A673 (cell line): ENCODE results near the gene SLIT2. TPM values are rescaled to one million over a fixed set of nuclear protein-coding genes. Genes with fewer than 3 reads are reported as not detected.

Source experiments
- BruUV-seq: library from RNA; stranded (reverse); fragments of 400-500 nt; replicated peaks from 2 replicates; lab custom pipeline; 2021; lab: Mats Ljungman, UMichigan
- CTCF ChIA-PET: fragments of 300-600 bp; sonication (Branson Sonifier 250); formaldehyde crosslinking; loops from one replicate; lab custom pipeline; 2022; ENCODE audit warnings: antibody characterized with exemption; lab: Charles Lee
- POLR2A ChIA-PET: fragments of 300-600 bp; sonication (Branson Sonifier 250); formaldehyde crosslinking; loops from one replicate; lab custom pipeline; 2022; ENCODE audit warnings: antibody characterized with exemption; ENCODE audit not compliant: low non-redundant PET; lab: Charles Lee
- DNase-seq: peaks from one replicate; pipeline ENCODE4 v3.0.0-alpha.2; 2015; ENCODE audit warnings: low spot score
- H3K27ac ChIP-seq: fragments of 200-600 bp; sonication (generic); 2 replicates; pipeline ENCODE4 v1.5.1; 2016; ENCODE audit warnings: mixed run types, low read depth, mild to moderate bottlenecking, mixed read lengths, antibody characterized with exemption, low read length; ENCODE audit not compliant: poor library complexity, severe bottlenecking
- H3K27me3 ChIP-seq: fragments of 200-600 bp; sonication (generic); replicated peaks from 2 replicates; pipeline ENCODE4 v1.6.1; 2017; ENCODE audit warnings: mixed run types, low read depth, mild to moderate bottlenecking, mixed read lengths, antibody characterized with exemption, low read length; ENCODE audit not compliant: insufficient read depth, poor library complexity
- H3K36me3 ChIP-seq: fragments of 200-600 bp; sonication (generic); 2 replicates; pipeline ENCODE4 v1.6.1; 2016; ENCODE audit warnings: mixed run types, mild to moderate bottlenecking, mixed read lengths, antibody characterized with exemption, low read length; ENCODE audit not compliant: insufficient read depth, poor library complexity, severe bottlenecking
- H3K4me1 ChIP-seq: fragments of 200-600 bp; sonication (generic); 2 replicates; pipeline ENCODE4 v1.6.1; 2017; ENCODE audit warnings: mixed run types, mild to moderate bottlenecking, mixed read lengths, antibody characterized with exemption, low read length; ENCODE audit not compliant: insufficient read depth, poor library complexity, severe bottlenecking
- H3K4me3 ChIP-seq: fragments of 200-600 bp; sonication (generic); 2 replicates; pipeline ENCODE4 v1.5.1; 2016; ENCODE audit warnings: low read depth, mixed run types, mild to moderate bottlenecking, mixed read lengths, low read length; ENCODE audit not compliant: poor library complexity, severe bottlenecking
- H3K9me3 ChIP-seq: fragments of 200-600 bp; sonication (generic); 2 replicates; pipeline ENCODE4 v1.6.1; 2016; ENCODE audit warnings: mixed run types, low read depth, mild to moderate bottlenecking, mixed read lengths, antibody characterized with exemption, low read length; ENCODE audit not compliant: poor library complexity, severe bottlenecking
- EZH2 ChIP-seq: fragments of 200-600 bp; sonication (generic); IDR thresholded peaks from 2 replicates; pipeline ENCODE4 v1.6.1; 2017; ENCODE audit warnings: borderline replicate concordance, low read depth, mild to moderate bottlenecking, mixed read lengths, antibody characterized with exemption, low read length; ENCODE audit not compliant: poor library complexity, severe bottlenecking
- intact Hi-C: fragments of 100-400 bp; cut with micrococcal nuclease; formaldehyde crosslinking; loops from one replicate; pipeline ENCODE4 v1.10.0; 2022; ENCODE audit not compliant: unreplicated experiment
- total RNA-seq: library from RNA; stranded (reverse); gene quantifications from 2 replicates; pipeline ENCODE4 v1.2.3, GENCODE V29; 2021
- TF ChIP-seq, protein P1 (sequence below): fragments of 300-800, 200-600 bp; sonication (generic); conservative IDR thresholded peaks from 2 replicates; pipeline ENCODE4 v1.5.1; 2017; ENCODE audit warnings: low read depth, mild to moderate bottlenecking, antibody characterized with exemption, low read length, moderate library complexity, mixed read lengths

Gene SLIT2
- total RNA-seq, 1 experiment from 2014 or later = 70.6 TPM

DNA sequence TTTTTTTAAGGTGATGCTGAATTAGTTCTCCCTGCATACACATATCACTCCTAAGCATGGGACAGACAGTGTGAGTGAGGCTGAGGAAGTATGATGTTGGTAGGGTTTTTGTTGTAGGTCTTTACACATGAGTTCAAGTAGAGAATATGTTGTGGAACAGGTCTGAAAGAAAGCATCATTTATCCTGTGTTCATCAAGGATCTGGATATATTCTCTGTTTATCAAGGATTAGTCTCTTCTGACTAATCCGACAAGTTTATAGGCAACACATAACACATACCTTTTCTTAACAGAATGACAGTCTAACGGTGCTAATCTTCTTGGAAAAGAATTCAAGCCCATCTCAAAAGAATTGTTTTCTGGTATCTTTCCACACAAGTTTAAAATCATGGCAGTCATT is 10.5 kb downstream of the SLIT2 start:
- ChIA-PET CTCF (no interaction called here), POLR2A (no interaction called here)
- no peak for TF ChIP-seq EZH2
- TF ChIP-seq, protein P1, sequence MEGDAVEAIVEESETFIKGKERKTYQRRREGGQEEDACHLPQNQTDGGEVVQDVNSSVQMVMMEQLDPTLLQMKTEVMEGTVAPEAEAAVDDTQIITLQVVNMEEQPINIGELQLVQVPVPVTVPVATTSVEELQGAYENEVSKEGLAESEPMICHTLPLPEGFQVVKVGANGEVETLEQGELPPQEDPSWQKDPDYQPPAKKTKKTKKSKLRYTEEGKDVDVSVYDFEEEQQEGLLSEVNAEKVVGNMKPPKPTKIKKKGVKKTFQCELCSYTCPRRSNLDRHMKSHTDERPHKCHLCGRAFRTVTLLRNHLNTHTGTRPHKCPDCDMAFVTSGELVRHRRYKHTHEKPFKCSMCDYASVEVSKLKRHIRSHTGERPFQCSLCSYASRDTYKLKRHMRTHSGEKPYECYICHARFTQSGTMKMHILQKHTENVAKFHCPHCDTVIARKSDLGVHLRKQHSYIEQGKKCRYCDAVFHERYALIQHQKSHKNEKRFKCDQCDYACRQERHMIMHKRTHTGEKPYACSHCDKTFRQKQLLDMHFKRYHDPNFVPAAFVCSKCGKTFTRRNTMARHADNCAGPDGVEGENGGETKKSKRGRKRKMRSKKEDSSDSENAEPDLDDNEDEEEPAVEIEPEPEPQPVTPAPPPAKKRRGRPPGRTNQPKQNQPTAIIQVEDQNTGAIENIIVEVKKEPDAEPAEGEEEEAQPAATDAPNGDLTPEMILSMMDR = no peak
- Histone ChIP-seq H3K4me3 (no peak overlapping the region), H3K36me3 (no peaks in the 10 kb centered on the region), H3K27ac (no peak overlapping the region), H3K9me3 (no peaks in the 10 kb centered on the region), H3K27me3 (no peaks in the 10 kb centered on the region), H3K4me1 (peaks cover 17% of the 10 kb centered on the region)
- no TSS peak for BruUV-seq
- no peak for DNase-seq
- intact Hi-C loops = no loop called here

DNA sequence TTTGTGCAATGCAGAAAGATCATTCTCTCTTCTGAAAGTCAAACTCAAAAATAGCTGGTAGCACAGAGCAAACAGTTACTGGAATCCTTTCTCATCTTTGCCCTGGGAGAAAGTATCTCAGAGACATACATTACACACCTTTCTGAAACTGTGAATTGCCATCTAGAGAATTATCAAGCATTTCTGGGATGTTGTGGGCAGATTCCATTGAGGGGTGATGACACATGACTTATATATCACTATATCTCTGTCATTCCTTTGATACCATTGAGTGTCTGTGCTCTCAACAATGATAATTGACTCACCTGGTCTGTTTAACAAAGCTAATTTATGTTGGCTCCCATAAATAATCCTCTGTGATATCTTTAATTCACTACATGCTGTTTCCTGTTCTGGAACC is 13.0 kb downstream of the SLIT2 start:
- no TSS peak for BruUV-seq
- Histone ChIP-seq H3K27ac (no peak overlapping the region), H3K4me3 (no peak overlapping the region), H3K27me3 (no peaks in the 10 kb centered on the region), H3K36me3 (no peaks in the 10 kb centered on the region), H3K9me3 (no peaks in the 10 kb centered on the region), H3K4me1 (peaks cover 10% of the 10 kb centered on the region)
- no peak for TF ChIP-seq EZH2
- TF ChIP-seq, protein P1 = no peak
- DNase-seq = no peak
- intact Hi-C loops = no loop called here
- POLR2A ChIA-PET = interaction anchor here (0.6 kb wide), 1 partner anchor 151 kb away, joined by 8 read pairs; no protein-coding TSS in a partner anchor
- CTCF ChIA-PET = interaction anchor here (0.6 kb wide), 1 partner anchor 16 kb away, joined by 5 read pairs; no protein-coding TSS in a partner anchor

- TF ChIP-seq EZH2 = no peak
- TF ChIP-seq, protein P1 = no peak
Observed at GRCh38 chr4:20265726-20266125, 14.0 kb downstream of the SLIT2 start.

More at GRCh38 chr4:20265726-20266125, 14.0 kb downstream of the SLIT2 start:
- Histone ChIP-seq H3K36me3 (no peaks in the 10 kb centered on the region), H3K27me3 (no peaks in the 10 kb centered on the region), H3K27ac (no peak overlapping the region), H3K4me3 (no peak overlapping the region), H3K4me1 (peaks cover 5% of the 10 kb centered on the region), H3K9me3 (no peaks in the 10 kb centered on the region)
- no TSS peak for BruUV-seq
- DNase-seq = no peak
- ChIA-PET CTCF (no interaction called here), POLR2A (no interaction called here)
- intact Hi-C loops = no loop called here
